Measurements from ENCODE around the gene MDH1B.

MDH1B gene

DNA sequence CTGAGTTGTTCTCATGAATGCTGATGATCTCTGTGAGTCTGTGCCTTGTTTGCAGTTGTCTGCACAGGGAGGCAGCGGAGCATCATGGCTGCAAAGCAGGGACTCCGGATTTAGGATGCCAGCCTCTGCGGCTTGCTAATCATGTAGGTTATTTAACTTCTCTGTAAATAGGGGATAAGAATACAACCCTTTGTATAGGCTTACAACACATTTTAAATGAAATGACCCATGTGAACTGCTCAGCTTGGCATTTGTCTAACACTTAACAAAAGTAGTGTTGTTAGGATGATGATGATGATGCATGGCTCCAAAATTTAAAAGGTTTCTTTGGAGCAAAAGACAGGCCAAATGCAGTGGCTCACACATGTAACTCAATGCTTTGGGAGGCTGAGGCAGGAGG, 66.3 kb downstream of the MDH1B start:
- DNase-seq (ENCODE audit: low read depth in 1 of 2, low spot score in 1 of 2): no peak

- no peak for DNase-seq (ENCODE audit: low read depth in 1 of 2, low spot score in 1 of 2)
Observed at GRCh38 chr2:206696910-206697309, 68.2 kb downstream of the MDH1B start.

- DNase-seq (ENCODE audit: low read depth in 1 of 2, low spot score in 1 of 2): no peak
Observed at GRCh38 chr2:206693399-206694137, 71.6 kb downstream of the MDH1B start.

DNA sequence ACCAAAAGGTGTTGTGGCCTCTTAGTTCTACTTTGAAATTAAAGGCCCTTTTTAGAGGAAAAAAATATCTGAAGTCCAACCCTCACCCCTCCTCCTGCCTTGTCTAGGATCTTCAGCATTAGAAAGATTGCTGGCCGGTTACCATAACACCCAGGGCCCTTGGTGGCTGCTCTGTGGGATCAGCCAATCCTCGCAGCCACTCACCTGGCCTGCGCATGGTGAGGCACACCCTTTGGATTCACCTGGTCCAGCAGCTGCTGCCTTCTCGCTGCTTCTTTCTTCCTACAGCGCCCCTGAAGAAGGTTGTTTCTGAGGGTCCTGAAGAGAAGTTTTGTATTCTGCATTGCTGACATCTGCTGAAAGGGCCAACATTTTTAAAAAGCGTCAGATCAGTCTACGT, 72.2 kb downstream of the MDH1B start:
- DNase-seq (ENCODE audit: low read depth in 1 of 2, low spot score in 1 of 2): no peak

GRCh38 chr2:206688990-206689389, 76.1 kb downstream of the MDH1B start:
- DNase-seq (ENCODE audit: low read depth in 1 of 2, low spot score in 1 of 2): no peak

GRCh38 chr2:206688453-206688852, 76.7 kb downstream of the MDH1B start:
- DNase-seq (ENCODE audit: low read depth in 1 of 2, low spot score in 1 of 2): no peak
